ENCODE data around the gene ZBTB40.

GRCh38 chr1:22566161-22566560 lies 114.5 kb downstream of the ZBTB40 start:
- no peak for TF ChIP-seq CTCF (IDR thresholded peaks at IDR 0.05)
- no peak for TF ChIP-seq POLR2A (IDR thresholded peaks at IDR 0.05)

Data from Peyer's patch (tissue), 4 donors.